Skeletal muscle satellite cell (primary cell): Measurements from ENCODE around the gene ITGBL1.
A peak's percentile ranks its signal among the peaks of the same experiment; 100 is the strongest.

Experiments
- H3K27me3 ChIP-seq: 2 replicates; pipeline ENCODE4 v1.7.0; 2013; ENCODE audit warnings: low read length; ENCODE audit not compliant: control insufficient read depth, insufficient read depth
- H3K36me3 ChIP-seq: 2 replicates; pipeline ENCODE4 v1.7.0; 2013; ENCODE audit warnings: mild to moderate bottlenecking, control low read depth, low read length; ENCODE audit not compliant: insufficient read depth
- H3K4me1 ChIP-seq: 2 replicates; pipeline ENCODE4 v1.7.0; 2013; ENCODE audit warnings: low read length; ENCODE audit not compliant: control insufficient read depth, insufficient read depth
- H3K4me2 ChIP-seq: 2 replicates; pipeline ENCODE4 v1.7.0; 2013; ENCODE audit warnings: mild to moderate bottlenecking, low read length
- H3K4me3 ChIP-seq: 2 replicates; pipeline ENCODE4 v1.7.0; 2013; ENCODE audit warnings: low read length
- H3K9ac ChIP-seq: 2 replicates; pipeline ENCODE4 v1.7.0; 2013; ENCODE audit warnings: mild to moderate bottlenecking, low read depth, low read length, moderate library complexity
- H3K9me3 ChIP-seq: replicated peaks from 2 replicates; pipeline ENCODE4 v1.7.0; 2013; ENCODE audit warnings: mild to moderate bottlenecking, control low read depth, low read length

The ITGBL1 gene

DNA sequence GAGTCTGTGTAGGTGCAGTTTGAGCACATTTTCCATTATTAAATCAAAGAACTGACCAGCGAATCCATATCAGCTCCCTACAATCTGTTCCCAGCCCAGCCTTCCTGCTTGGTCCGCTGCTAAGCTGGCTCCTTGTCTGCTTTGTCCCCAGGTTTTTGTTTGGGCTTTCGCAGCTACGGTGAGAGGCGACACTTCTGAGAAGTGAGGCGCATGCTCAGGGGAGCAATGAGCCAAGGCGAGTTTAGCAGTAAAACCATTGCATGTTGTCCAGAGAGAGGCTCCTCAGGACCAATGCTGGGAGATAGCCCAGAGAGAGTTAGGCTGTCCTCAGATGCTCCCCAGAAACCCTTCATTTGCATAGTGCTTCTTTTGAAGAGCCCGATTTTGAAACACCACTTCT, 162.0 kb downstream of the ITGBL1 start:
- Histone ChIP-seq H3K4me2 (no peak overlapping the region), H3K4me1 (peaks cover 31% of the 10 kb centered on the region), H3K36me3 (peaks cover 44% of the 10 kb centered on the region), H3K4me3 (no peak overlapping the region), H3K27me3 (no peaks in the 10 kb centered on the region), H3K9ac (no peak overlapping the region), H3K9me3 (no peaks in the 10 kb centered on the region)

DNA sequence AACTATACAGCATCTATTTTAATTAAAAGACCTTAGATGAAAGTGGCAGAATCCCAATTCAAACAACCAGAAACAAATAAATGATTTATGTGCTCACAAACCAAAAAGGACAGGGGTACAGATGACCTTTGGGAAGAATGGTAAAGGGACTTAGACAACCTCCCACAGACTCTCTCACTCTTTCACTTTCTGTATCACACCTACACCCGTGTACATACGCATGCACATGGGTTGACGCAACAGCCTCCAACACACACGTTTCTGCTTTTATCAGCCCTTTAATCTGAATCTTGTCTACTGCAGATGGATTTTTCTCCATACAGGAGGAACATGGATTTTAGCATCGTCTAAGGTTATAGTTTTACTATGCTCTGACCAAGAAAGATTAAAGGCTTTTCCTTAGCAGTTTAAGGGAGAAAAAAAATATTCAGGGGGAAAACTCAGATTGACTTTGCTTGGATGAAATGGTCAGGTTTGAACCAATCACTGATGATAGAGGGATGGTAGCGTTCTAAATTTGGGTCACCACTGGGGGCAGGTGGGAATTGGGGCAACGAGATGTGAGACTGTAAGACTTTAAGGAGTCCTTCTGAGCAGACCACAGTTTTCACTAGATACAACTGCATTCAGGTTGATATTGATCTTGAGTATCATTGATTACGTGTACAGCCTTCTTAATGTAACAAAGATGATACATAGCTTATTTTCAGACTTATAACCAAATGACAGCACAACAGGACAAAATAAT, 166.1 kb downstream of the ITGBL1 start:
- H3K27me3 ChIP-seq = no peaks in the 10 kb centered on the region
- no peak overlapping the region for H3K4me2 ChIP-seq
- H3K36me3 ChIP-seq = peaks cover 49% of the 10 kb centered on the region
- H3K4me3 ChIP-seq = no peak overlapping the region
- H3K9me3 ChIP-seq = no peaks in the 10 kb centered on the region
- peaks cover 28% of the 10 kb centered on the region for H3K4me1 ChIP-seq
- H3K9ac ChIP-seq = no peak overlapping the region

DNA sequence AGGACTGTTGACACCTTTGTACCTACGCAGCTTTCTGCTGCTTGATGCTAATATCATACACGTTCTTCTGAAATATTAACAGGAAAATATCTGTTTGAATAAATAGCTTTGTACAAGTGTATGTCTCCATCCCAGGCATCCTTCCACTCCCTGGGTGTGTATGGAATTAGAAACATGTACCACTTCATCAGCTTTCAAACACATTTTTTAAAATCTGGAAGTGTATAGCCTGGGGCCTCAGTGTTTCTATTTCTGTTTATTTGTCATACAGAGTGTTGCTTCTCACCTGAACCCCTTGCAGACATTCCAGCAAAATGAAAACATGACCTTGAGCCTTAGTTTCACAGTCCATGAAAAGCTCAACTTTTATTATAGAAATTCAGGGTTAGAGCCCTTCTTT, 168.6 kb downstream of the ITGBL1 start:
- no peaks in the 10 kb centered on the region for H3K9me3 ChIP-seq
- H3K36me3 ChIP-seq = peaks cover 58% of the 10 kb centered on the region
- H3K4me2 ChIP-seq = no peak overlapping the region
- H3K27me3 ChIP-seq = no peaks in the 10 kb centered on the region
- H3K9ac ChIP-seq = no peak overlapping the region
- H3K4me3 ChIP-seq = no peak overlapping the region
- H3K4me1 ChIP-seq = peaks cover 43% of the 10 kb centered on the region

DNA sequence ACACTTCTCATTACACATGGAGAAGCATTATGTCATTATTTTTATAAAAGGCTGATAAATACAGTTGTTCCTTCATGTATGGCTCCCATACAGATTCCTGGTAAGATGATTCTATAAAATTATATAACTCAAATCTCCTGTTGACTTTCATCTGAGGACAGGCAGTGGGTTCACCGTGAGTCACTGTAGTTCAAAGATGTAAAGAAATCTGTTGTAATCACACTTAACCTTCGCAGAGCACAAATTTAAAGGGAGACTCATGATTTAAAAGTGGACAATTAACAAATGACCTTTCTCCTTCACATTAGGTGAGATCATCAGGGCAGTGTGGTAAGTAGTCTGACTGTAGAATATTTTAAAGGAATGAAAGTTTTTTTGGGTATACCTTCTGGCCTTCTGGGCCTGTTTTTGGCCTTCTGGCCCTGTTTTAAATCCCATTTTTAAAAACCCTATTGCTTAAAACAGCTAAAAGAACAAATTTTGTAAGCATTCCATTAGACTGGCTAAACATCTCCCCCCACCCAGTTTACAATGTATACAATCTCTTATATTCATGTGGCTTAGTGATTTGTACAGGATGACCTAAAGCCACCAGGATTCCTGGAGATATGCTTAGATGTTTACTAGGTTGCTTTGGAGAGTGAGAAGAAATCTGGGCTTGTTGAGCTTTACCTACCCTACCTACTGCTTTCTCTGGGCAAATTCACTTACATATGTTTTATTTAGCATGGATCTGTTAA, 171.2 kb downstream of the ITGBL1 start:
- no peaks in the 10 kb centered on the region for H3K27me3 ChIP-seq
- peaks cover 47% of the 10 kb centered on the region for H3K36me3 ChIP-seq
- no peak overlapping the region for H3K4me3 ChIP-seq
- H3K9me3 ChIP-seq = no peaks in the 10 kb centered on the region
- peak overlapping the region; percentile 19 for H3K9ac ChIP-seq
- H3K4me1 ChIP-seq = peaks cover 59% of the 10 kb centered on the region
- H3K4me2 ChIP-seq = peak overlapping the region; percentile 64

DNA sequence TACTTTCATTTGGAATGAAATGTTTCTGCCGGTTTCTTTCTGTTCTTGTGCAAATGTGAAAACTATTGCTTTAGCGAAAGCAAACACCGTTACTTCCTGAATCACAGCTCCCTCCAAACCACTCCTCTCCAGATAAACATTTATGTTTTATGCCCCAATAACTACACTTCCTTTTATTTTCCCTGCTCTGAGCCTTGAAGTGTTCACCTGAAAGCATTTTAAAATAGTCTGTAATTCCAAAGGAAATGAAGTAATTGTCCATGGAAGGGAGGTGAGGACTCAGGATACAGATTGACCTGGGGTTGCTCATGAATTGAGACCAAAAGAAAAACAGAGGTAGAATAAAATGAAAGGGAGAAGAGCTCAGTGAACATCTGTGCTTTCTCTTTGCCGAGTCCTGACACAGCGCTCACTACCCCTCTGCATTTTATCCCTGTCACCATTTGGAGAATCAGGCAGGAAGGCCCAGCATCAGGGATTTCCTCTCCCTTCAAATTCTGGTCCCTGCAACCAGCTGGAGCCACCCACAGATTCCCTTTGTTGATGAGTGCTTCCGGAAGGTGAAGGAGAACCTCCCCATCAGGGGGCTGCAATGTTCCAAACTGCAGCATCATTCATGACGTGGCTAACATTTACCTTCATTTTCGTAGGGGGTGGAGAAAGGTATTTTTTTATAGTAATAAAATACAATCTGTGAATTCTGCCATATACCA, 171.9 kb downstream of the ITGBL1 start:
- H3K4me3 ChIP-seq = no peak overlapping the region

DNA sequence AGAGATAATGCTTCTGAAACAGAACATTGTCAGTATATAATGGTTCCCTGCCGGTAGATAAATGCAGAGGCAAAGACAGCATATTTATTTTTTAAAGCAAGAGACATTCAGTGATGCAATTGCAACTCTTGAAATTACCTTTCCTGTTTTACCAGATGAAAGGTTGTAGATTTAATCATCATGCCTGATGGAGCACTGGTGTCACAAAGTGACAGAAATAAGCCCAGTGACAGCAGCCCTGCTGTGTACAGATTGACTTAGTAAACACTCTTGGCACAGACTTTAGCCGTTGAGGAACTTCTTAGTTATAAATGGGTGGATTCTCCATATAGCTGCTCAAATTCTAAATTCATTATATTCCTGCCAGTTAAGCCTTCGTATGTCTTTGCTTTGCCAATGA, 172.5 kb downstream of the ITGBL1 start:
- peaks cover 34% of the 10 kb centered on the region for H3K36me3 ChIP-seq
- H3K4me2 ChIP-seq = no peak overlapping the region
- H3K4me3 ChIP-seq = no peak overlapping the region
- H3K9me3 ChIP-seq = no peaks in the 10 kb centered on the region
- H3K27me3 ChIP-seq = no peaks in the 10 kb centered on the region
- H3K4me1 ChIP-seq = peaks cover 50% of the 10 kb centered on the region
- H3K9ac ChIP-seq = no peak overlapping the region

More for the DNA sequence above, 171.9 kb downstream of the ITGBL1 start:
- Histone ChIP-seq H3K27me3 (no peaks in the 10 kb centered on the region), H3K4me2 (peak overlapping the region; percentile 64), H3K4me1 (peaks cover 56% of the 10 kb centered on the region), H3K36me3 (peaks cover 40% of the 10 kb centered on the region), H3K9ac (peak overlapping the region; percentile 19), H3K9me3 (no peaks in the 10 kb centered on the region)

DNA sequence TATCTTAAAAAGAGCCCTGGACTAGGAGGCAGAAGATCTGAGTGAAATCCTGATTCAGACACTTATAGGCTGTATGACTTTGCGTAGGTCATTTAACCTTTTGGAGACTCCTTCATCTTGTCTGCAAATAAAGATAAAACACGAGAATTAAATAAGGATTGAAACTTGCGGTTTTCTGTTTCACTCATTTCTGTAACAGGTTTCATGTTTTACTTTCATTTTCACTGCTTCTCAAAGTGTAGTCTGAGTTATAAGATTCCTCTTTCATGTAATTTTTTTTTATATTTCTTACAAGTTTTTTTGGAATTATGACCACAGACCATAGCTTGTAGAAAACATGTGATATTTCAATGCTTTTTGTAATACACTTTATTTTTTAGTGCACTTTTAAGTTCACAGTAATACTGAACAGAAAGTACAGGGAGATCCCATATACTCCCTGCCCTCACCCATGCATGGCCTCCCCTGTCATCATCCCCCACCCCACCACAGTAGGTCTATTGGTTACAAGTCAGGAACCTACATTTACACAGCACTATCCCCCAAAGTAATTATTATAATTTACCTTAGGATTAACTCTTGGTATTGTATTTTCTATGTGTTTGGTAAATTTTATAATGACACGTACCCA, 174.6 kb downstream of the ITGBL1 start:
- Histone ChIP-seq H3K36me3 (peaks cover 26% of the 10 kb centered on the region), H3K4me1 (peaks cover 37% of the 10 kb centered on the region), H3K4me3 (peak overlapping the region; percentile 41), H3K27me3 (no peaks in the 10 kb centered on the region), H3K9me3 (no peaks in the 10 kb centered on the region), H3K9ac (peak overlapping the region; percentile 59), H3K4me2 (peak overlapping the region; percentile 83)

DNA sequence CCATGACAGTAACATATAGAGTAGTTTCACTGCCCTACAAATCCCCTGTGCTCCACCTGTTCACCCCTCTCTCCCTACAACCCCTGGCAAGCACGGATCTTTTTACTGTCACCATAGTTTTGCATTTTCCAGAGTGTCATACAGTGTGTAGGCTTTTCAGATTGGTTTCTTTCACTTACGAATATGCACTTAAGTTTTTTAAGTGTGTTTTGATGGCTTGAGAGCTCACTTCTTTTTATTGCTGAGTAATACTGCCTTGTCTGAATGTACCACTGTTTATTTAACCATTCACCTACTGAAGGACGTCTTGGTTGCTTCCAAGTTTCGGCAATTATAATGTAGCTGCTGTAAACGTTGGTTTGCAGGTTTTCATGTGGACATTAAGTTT, 175.1 kb downstream of the ITGBL1 start:
- Histone ChIP-seq H3K27me3 (no peaks in the 10 kb centered on the region), H3K9ac (peak overlapping the region; percentile 59), H3K4me2 (peak overlapping the region; percentile 83), H3K36me3 (peaks cover 26% of the 10 kb centered on the region), H3K4me3 (peak overlapping the region; percentile 41), H3K9me3 (no peaks in the 10 kb centered on the region), H3K4me1 (peaks cover 37% of the 10 kb centered on the region)

DNA sequence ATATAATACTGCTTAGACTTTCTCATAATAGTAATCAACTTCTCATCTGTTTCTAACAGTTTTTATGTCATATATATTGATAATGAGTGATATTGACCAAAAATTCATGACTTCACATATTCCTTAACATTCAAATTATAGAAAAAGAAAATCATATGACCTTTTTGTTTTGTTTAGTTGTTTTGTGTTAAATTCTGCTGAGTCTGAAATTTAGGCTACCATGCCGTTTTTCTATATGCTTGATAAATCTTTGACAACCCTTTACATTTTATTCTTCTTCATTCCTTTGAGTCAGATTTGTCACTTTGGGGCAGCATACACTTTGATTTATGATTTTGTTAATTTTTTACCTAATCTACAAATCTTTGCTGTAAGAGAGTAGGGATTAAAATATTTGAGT, 176.4 kb downstream of the ITGBL1 start:
- H3K27me3 ChIP-seq = no peaks in the 10 kb centered on the region
- H3K4me3 ChIP-seq = no peak overlapping the region

DNA sequence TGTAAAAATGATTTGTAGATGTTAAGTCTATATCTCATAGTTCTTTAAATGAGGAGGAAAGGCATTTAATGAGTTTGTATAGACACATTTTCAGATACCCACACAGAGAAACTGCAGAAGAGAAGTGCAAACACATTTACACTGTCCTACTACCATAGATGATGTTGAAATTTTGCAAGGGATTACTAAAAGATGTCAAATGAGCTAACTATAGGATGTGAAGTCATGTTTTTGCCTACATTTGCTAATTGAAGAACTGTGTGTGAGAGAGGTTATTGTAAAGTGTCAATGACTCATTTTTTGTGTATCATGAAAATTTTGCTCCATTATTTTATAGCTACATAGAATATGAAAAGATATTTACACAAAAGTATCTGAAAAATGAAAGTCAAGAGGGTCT, 178.9 kb downstream of the ITGBL1 start:
- no peak overlapping the region for H3K9ac ChIP-seq
- no peak overlapping the region for H3K4me2 ChIP-seq
- no peaks in the 10 kb centered on the region for H3K27me3 ChIP-seq
- H3K4me1 ChIP-seq = peaks cover 13% of the 10 kb centered on the region
- peaks cover 12% of the 10 kb centered on the region for H3K36me3 ChIP-seq
- no peak overlapping the region for H3K4me3 ChIP-seq
- no peaks in the 10 kb centered on the region for H3K9me3 ChIP-seq

More for the DNA sequence above, 176.4 kb downstream of the ITGBL1 start:
- peaks cover 26% of the 10 kb centered on the region for H3K36me3 ChIP-seq
- H3K4me2 ChIP-seq = no peak overlapping the region
- H3K9me3 ChIP-seq = no peaks in the 10 kb centered on the region
- H3K9ac ChIP-seq = no peak overlapping the region
- H3K4me1 ChIP-seq = peaks cover 28% of the 10 kb centered on the region

DNA sequence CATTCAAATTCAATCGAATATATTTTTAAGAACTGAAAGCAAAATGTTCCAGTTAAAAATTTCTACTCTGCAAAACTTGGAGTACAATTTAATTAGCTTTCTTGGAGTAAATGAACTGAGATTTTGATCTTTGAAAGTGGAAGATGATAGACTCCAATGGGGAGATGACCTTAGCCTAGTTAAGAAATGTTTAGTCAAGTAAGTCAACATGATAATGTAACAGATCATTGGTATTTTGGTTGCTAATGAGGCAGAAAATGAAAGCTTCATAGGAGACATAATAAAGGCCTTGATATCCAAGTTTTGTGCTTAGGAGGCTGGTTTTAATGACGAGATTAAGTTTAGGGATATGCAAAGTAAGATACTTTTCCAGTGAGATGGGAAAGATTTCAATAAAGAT, 181.7 kb downstream of the ITGBL1 start:
- no peaks in the 10 kb centered on the region for H3K9me3 ChIP-seq
- no peak overlapping the region for H3K9ac ChIP-seq
- peaks cover 13% of the 10 kb centered on the region for H3K36me3 ChIP-seq
- peaks cover 4% of the 10 kb centered on the region for H3K4me1 ChIP-seq
- H3K4me2 ChIP-seq = no peak overlapping the region
- H3K27me3 ChIP-seq = no peaks in the 10 kb centered on the region
- H3K4me3 ChIP-seq = no peak overlapping the region
